GM19023 (cell line): ENCODE data around the gene NCAM2.

Experiments
- ATAC-seq: cut with Tn5 transposase; IDR thresholded peaks from one replicate; pipeline ENCODE4 v1.9.1; 2021; ENCODE audit warnings: mild to moderate bottlenecking, moderate library complexity; ENCODE audit not compliant: unreplicated experiment

Gene NCAM2

GRCh38 chr21:20997636-20998455, at the start of gene NCAM2:
NCAM2 (plus strand) TSS chr21:20998409.
- ATAC-seq = no peak

GRCh38 chr21:20949884-20950283, 48.3 kb upstream of the NCAM2 start:
- no peak for ATAC-seq

- no peak for ATAC-seq
Measured at GRCh38 chr21:20965816-20966215, 32.4 kb upstream of the NCAM2 start.

- ATAC-seq = no peak
Measured at GRCh38 chr21:20968391-20968790, 29.8 kb upstream of the NCAM2 start.

- no peak for ATAC-seq
Measured at GRCh38 chr21:20970691-20971090, 27.5 kb upstream of the NCAM2 start.

GRCh38 chr21:20971296-20971921, 26.8 kb upstream of the NCAM2 start:
- ATAC-seq = no peak

- no peak for ATAC-seq
Measured at GRCh38 chr21:20994790-20995189, 3.4 kb upstream of the NCAM2 start.

- no peak for ATAC-seq
Measured at GRCh38 chr21:20996421-20997310, 1.5 kb upstream of the NCAM2 start.

GRCh38 chr21:20997311-20997635, 936 bp upstream of the NCAM2 start:
- no peak for ATAC-seq

- no peak for ATAC-seq
Measured at GRCh38 chr21:20998456-20998789, 214 bp downstream of the NCAM2 start.

GRCh38 chr21:20998886-20999285, 677 bp downstream of the NCAM2 start:
- ATAC-seq = no peak

GRCh38 chr21:20999659-21000058, 1.4 kb downstream of the NCAM2 start:
- ATAC-seq = no peak

GRCh38 chr21:21000591-21001175, 2.5 kb downstream of the NCAM2 start:
- ATAC-seq = no peak

GRCh38 chr21:21001591-21002100, 3.4 kb downstream of the NCAM2 start:
- no peak for ATAC-seq

- no peak for ATAC-seq
Measured at GRCh38 chr21:21002153-21002552, 3.9 kb downstream of the NCAM2 start.

GRCh38 chr21:21003701-21004100, 5.5 kb downstream of the NCAM2 start:
- ATAC-seq = no peak

- no peak for ATAC-seq
Measured at GRCh38 chr21:21007606-21008005, 9.4 kb downstream of the NCAM2 start.

- ATAC-seq = no peak
Measured at GRCh38 chr21:21010228-21010627, 12.0 kb downstream of the NCAM2 start.

- no peak for ATAC-seq
Measured at GRCh38 chr21:21010698-21011097, 12.5 kb downstream of the NCAM2 start.

GRCh38 chr21:21018821-21019220, 20.6 kb downstream of the NCAM2 start:
- ATAC-seq = no peak

GRCh38 chr21:21019681-21020080, 21.5 kb downstream of the NCAM2 start:
- ATAC-seq = no peak
